CD14-positive monocyte (primary cell): ENCODE results near the gene KCNC1. TPM values are rescaled to one million over a fixed set of nuclear protein-coding genes. Genes with fewer than 3 reads are reported as not detected.

ENCODE experiments used
- DNase-seq, 3 donors: peaks; one replicate each; pipeline ENCODE4 v3.0.0-alpha.2; 2011 to 2022
- H2AFZ ChIP-seq: 2 replicates; pipeline ENCODE4 v1.6.0; 2012; ENCODE audit warnings: mild to moderate bottlenecking, low read depth, low read length, inconsistent platforms; ENCODE audit not compliant: insufficient read depth, poor library complexity, severe bottlenecking
- H3K27ac ChIP-seq, 2 donors: 1 replicate in 1 of 2; 2 replicates in 1 of 2; pipeline ENCODE4 v1.5.1; 2012 to 2013; ENCODE audit warnings: low read length in 2 of 2, control low read depth in 1 of 2, inconsistent platforms in 1 of 2, low read depth in 1 of 2, mild to moderate bottlenecking in 1 of 2
- H3K27me3 ChIP-seq, 2 donors: one replicate each; pipeline versions ENCODE4 v1.6.0 to v1.6.1; 2011 to 2013; ENCODE audit warnings: low read length in 2 of 2; ENCODE audit not compliant: control insufficient read depth in 2 of 2, insufficient read depth in 2 of 2
- H3K36me3 ChIP-seq, 2 donors: replicated peaks in 1 of 2; 1 replicate in 1 of 2; 2 replicates in 1 of 2; pipeline versions ENCODE4 v1.5.1 to v1.6.1; 2012 to 2013; ENCODE audit warnings: low read length in 2 of 2, control low read depth in 1 of 2, inconsistent platforms in 1 of 2, mild to moderate bottlenecking in 1 of 2; ENCODE audit not compliant: insufficient read depth in 2 of 2, control insufficient read depth in 1 of 2
- H3K4me1 ChIP-seq, 2 donors: 1 replicate in 1 of 2; 2 replicates in 1 of 2; pipeline versions ENCODE4 v1.5.1 to v1.6.1; 2012 to 2013; ENCODE audit warnings: low read length in 2 of 2, control low read depth in 1 of 2, inconsistent platforms in 1 of 2, mild to moderate bottlenecking in 1 of 2, moderate library complexity in 1 of 2; ENCODE audit not compliant: insufficient read depth in 2 of 2, control insufficient read depth in 1 of 2
- H3K4me2 ChIP-seq: replicated peaks from 2 replicates; pipeline ENCODE3; 2012; ENCODE audit warnings: low read length, moderate library complexity, mild to moderate bottlenecking; ENCODE audit not compliant: poor library complexity, severe bottlenecking; ENCODE audit errors: extremely low read depth
- H3K4me3 ChIP-seq, 3 experiments: fragments of 200-600 bp in 1 of 3; sonication (generic) in 1 of 3; replicated peaks in 1 of 3; 1 replicate in 2 of 3; 2 replicates in 1 of 3; pipeline ENCODE4 v1.5.1; 2011 to 2013; ENCODE audit warnings: low read length in 3 of 3, mild to moderate bottlenecking in 3 of 3, control low read depth in 2 of 3, low read depth in 2 of 3, inconsistent platforms in 1 of 3, moderate library complexity in 1 of 3
- H3K79me2 ChIP-seq: 2 replicates; pipeline ENCODE4 v1.6.0; 2012; ENCODE audit warnings: mild to moderate bottlenecking, control low read depth, inconsistent platforms, low read length, moderate library complexity; ENCODE audit not compliant: insufficient read depth
- H3K9ac ChIP-seq: 2 replicates; pipeline ENCODE4 v1.6.0; 2017; ENCODE audit warnings: low read length, mild to moderate bottlenecking; ENCODE audit not compliant: insufficient read depth, poor library complexity, severe bottlenecking
- H3K9me3 ChIP-seq, 2 donors: replicated peaks in 1 of 2; 1 replicate in 1 of 2; 2 replicates in 1 of 2; pipeline versions ENCODE4 v1.5.1 to v1.6.1; 2012 to 2013; ENCODE audit warnings: low read length in 2 of 2, control low read depth in 1 of 2; ENCODE audit not compliant: control insufficient read depth in 1 of 2, insufficient read depth in 1 of 2
- H4K20me1 ChIP-seq: 2 replicates; pipeline ENCODE4 v1.6.0; 2012; ENCODE audit warnings: mild to moderate bottlenecking, low read length, control low read depth, moderate library complexity; ENCODE audit not compliant: insufficient read depth
- H3K27ac Mint-ChIP-seq, 7 donors: one replicate each; pipeline ENCODE4 v1.8.0; 2020; ENCODE audit warnings: mild to moderate bottlenecking in 7 of 7, mixed read lengths in 7 of 7, moderate library complexity in 6 of 7, inconsistent platforms in 2 of 7
- H3K27me3 Mint-ChIP-seq, 3 donors: one replicate each; pipeline ENCODE4 v1.8.0; 2021 to 2022; ENCODE audit warnings: low read depth in 3 of 3, mild to moderate bottlenecking in 3 of 3, mixed read lengths in 3 of 3, moderate library complexity in 3 of 3, inconsistent platforms in 1 of 3
- H3K36me3 Mint-ChIP-seq, 2 donors: one replicate each; pipeline ENCODE4 v1.8.0; 2020; ENCODE audit warnings: mixed read lengths in 2 of 2, inconsistent platforms in 1 of 2, mild to moderate bottlenecking in 1 of 2
- H3K4me1 Mint-ChIP-seq: one replicate; pipeline ENCODE4 v1.8.0; 2020; ENCODE audit warnings: mild to moderate bottlenecking, mixed read lengths
- H3K4me3 Mint-ChIP-seq, 2 donors: one replicate each; pipeline ENCODE4 v1.8.0; 2020; ENCODE audit warnings: mild to moderate bottlenecking in 2 of 2, mixed read lengths in 2 of 2, moderate library complexity in 1 of 2
- H3K9me3 Mint-ChIP-seq, 7 donors: one replicate each; pipeline ENCODE4 v1.8.0; 2020 to 2022; ENCODE audit warnings: mixed read lengths in 7 of 7, mild to moderate bottlenecking in 6 of 7, moderate library complexity in 6 of 7, inconsistent platforms in 2 of 7
- WGBS: methylation state at CpG from one replicate; pipeline ENCODE4 v1.1.5; 2013; ENCODE audit warnings: missing lambda C conversion rate; ENCODE audit not compliant: insufficient coverage; 5-methylcytosine and 5-hydroxymethylcytosine counted together
- intact Hi-C, 2 donors: fragments of 100-400 bp; cut with micrococcal nuclease; formaldehyde crosslinking; loops; one replicate each; pipeline versions ENCODE4 v1.15.0 to v1.15.1; 2023
- polyA plus RNA-seq, 3 donors: library from polyadenylated mRNA; depleted of rRNA in 1 of 3; unstranded in 2 of 3; stranded (reverse) in 1 of 3; fragments of 300-500 nt in 2 of 3; fragments of >200 nt in 1 of 3; fragmentation: Illumina TruSeq in 2 of 3; gene quantifications; 1 replicate in 2 of 3; 2 replicates in 1 of 3; pipeline ENCODE4 v1.2.3, GENCODE V29; 2012 to 2021
- TF ChIP-seq, protein P1 (sequence below): fragments of 200-600 bp; IDR thresholded peaks from one replicate; pipeline ENCODE4 v1.8.0; 2022; ENCODE audit warnings: antibody characterized with exemption, mild to moderate bottlenecking

Gene KCNC1
- polyA plus RNA-seq, 3 donors = not detected

DNA sequence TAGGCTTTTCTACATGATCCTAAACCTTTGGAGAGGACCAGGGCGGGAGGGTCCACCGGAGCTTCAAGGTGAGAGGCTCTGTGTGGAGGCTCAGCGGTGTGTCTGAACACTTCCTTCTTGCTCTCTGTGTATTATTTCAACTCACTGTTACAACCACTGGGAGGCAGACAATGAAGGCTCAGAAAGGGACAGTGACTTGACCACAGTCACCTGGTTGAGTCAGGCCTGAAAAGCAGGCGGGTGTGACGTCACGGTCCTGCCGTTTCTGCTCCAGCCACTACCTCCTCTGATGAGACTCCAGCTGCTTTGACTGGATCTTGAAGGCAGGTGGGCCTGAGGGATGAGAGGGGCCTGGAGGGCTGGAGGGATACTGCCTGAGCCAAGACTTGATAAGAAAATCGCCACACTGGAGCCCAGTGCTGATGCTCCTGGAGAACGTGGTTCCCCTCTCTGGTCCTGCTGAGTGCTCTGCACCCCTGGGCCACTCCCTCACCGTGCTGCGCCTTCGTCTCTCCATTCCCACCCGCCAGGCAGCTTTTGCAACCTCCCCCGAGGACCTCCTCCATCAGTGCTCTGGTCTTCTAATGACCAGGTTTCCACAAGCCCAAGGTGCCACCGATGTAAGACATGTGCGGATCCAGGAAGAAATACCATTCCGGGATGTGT is 27.9 kb downstream of the KCNC1 start:
- intact Hi-C loops = no loop called here
- Histone ChIP-seq H3K79me2 (no peaks in the 10 kb centered on the region), H4K20me1 (no peaks in the 10 kb centered on the region), H3K36me3 (no peaks in the 10 kb centered on the region), H3K9ac (no peak overlapping the region), H3K4me3 (no peak overlapping the region), H3K4me1 (no peaks in the 10 kb centered on the region), H2AFZ (no peak overlapping the region), H3K27ac (no peak overlapping the region), H3K27me3 (no peaks in the 10 kb centered on the region), H3K9me3 (no peaks in the 10 kb centered on the region), H3K4me2 (no peak overlapping the region)
- Mint-ChIP-seq H3K27me3 (peaks cover 0 to 2% (median under 1%) of the 10 kb centered on the region in 3 donors), H3K27ac (no peak overlapping the region), H3K4me3 (no peak overlapping the region), H3K9me3 (no peaks in the 10 kb centered on the region), H3K36me3 (no peaks in the 10 kb centered on the region), H3K4me1 (no peaks in the 10 kb centered on the region)
- 82% methylated on average over 14 of the region's 17 CpGs for WGBS
- TF ChIP-seq, protein P1, sequence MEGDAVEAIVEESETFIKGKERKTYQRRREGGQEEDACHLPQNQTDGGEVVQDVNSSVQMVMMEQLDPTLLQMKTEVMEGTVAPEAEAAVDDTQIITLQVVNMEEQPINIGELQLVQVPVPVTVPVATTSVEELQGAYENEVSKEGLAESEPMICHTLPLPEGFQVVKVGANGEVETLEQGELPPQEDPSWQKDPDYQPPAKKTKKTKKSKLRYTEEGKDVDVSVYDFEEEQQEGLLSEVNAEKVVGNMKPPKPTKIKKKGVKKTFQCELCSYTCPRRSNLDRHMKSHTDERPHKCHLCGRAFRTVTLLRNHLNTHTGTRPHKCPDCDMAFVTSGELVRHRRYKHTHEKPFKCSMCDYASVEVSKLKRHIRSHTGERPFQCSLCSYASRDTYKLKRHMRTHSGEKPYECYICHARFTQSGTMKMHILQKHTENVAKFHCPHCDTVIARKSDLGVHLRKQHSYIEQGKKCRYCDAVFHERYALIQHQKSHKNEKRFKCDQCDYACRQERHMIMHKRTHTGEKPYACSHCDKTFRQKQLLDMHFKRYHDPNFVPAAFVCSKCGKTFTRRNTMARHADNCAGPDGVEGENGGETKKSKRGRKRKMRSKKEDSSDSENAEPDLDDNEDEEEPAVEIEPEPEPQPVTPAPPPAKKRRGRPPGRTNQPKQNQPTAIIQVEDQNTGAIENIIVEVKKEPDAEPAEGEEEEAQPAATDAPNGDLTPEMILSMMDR = no peak
- no peak for DNase-seq

DNA sequence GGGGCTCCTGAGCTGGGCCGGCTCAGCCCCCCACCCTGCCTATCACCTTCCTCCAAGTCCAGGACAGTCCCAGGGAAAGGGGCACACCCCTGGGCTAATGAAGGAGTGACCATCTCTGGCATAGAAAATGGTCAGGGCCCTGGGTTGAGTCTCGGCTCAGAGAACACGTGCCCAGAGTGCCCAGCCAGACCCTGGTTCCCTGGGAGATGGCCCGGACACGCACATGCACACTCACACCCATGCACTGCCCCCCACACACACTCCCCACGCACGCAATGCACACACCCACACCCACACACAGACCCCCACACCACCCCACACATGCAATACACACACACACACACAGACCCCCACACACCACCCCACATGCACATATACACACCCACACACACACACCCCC is 28.7 kb downstream of the KCNC1 start:
- H3K4me3 ChIP-seq = no peak overlapping the region
- H3K9ac ChIP-seq = no peak overlapping the region
- intact Hi-C loops = no loop called here
- H3K4me2 ChIP-seq = no peak overlapping the region
- H3K36me3 Mint-ChIP-seq = no peaks in the 10 kb centered on the region
- H3K4me1 Mint-ChIP-seq = no peaks in the 10 kb centered on the region
- H3K27me3 Mint-ChIP-seq = peaks cover 0 to 2% (median 1%) of the 10 kb centered on the region in 3 donors
- H3K27ac ChIP-seq = no peak overlapping the region
- no peak overlapping the region for H2AFZ ChIP-seq
- no peaks in the 10 kb centered on the region for H4K20me1 ChIP-seq
- 96% methylated on average over 4 of the region's 7 CpGs for WGBS
- no peaks in the 10 kb centered on the region for H3K79me2 ChIP-seq
- no peaks in the 10 kb centered on the region for H3K9me3 Mint-ChIP-seq
- no peaks in the 10 kb centered on the region for H3K27me3 ChIP-seq
- DNase-seq = no peak
- H3K36me3 ChIP-seq = no peaks in the 10 kb centered on the region
- no peak overlapping the region for H3K27ac Mint-ChIP-seq
- no peaks in the 10 kb centered on the region for H3K4me1 ChIP-seq
- no peak overlapping the region for H3K4me3 Mint-ChIP-seq
- H3K9me3 ChIP-seq = no peaks in the 10 kb centered on the region
- TF ChIP-seq, protein P1 = no peak
